ENCODE measurements around the gene NOXRED1. TPM values are rescaled to one million over a fixed set of nuclear protein-coding genes. Genes with fewer than 3 reads are reported as not detected.
A peak's percentile ranks its signal among the peaks of the same experiment; 100 is the strongest.

NOXRED1 gene
- total RNA-seq, 1 experiment from 2014 or later = 0.41 TPM

- H3K27ac Mint-ChIP-seq (ENCODE audit: unreplicated experiment) = peak overlapping the region; percentile 99
- no peaks in the 10 kb centered on the region for H3K9me3 Mint-ChIP-seq (ENCODE audit: unreplicated experiment)
- H3K36me3 ChIP-seq (ENCODE audit: control insufficient read depth, insufficient read depth, low read length) = no peaks in the 10 kb centered on the region
- BruUV-seq (replicated peaks) = no TSS peak
- no peak for TF ChIP-seq CTCF (IDR thresholded peaks at IDR 0.05; ENCODE audit: insufficient read depth in 1 of 2, low read depth in 1 of 2, low read length in 1 of 2, severe bottlenecking in 1 of 2, unreplicated experiment in 1 of 2)
- H3K36me3 Mint-ChIP-seq (ENCODE audit: insufficient read depth, unreplicated experiment) = peaks cover 48% of the 10 kb centered on the region
- no peaks in the 10 kb centered on the region for H3K27me3 Mint-ChIP-seq (ENCODE audit: insufficient read depth, unreplicated experiment)
- peak overlapping the region; percentile 98 for H3K4me3 Mint-ChIP-seq (ENCODE audit: unreplicated experiment)
- no peaks in the 10 kb centered on the region for H3K9me3 ChIP-seq
- peak overlapping the region; percentile 65 for H3K4me3 ChIP-seq (ENCODE audit: low read depth, low read length)
- no peak for DNase-seq
- ChIA-PET POLR2A (interaction anchor here (0.5 to 1.0 kb wide), 3 partner anchors 61 to 121 kb away, joined by 3 to 4 read pairs (median 4); partner anchors contain the start of genes SAMD15 and TMED8), CTCF (interaction anchor here (0.7 kb wide), 2 partner anchors 244 to 305 kb away, joined by 3 to 4 read pairs; no protein-coding TSS in a partner anchor)
- no peaks in the 10 kb centered on the region for H3K27me3 ChIP-seq (replicated peaks; ENCODE audit: control insufficient read depth, insufficient read depth, low read length)
- H3K4me1 Mint-ChIP-seq (ENCODE audit: low read depth, unreplicated experiment) = peaks cover 10% of the 10 kb centered on the region
- intact Hi-C loops (cut with micrococcal nuclease; ENCODE audit: unreplicated experiment) = loop anchor here (1.0 to 5.0 kb wide), 4 partner anchors 41 to 160 kb away; partner anchors contain the start of genes GSTZ1, ISM2, POMT2 and SAMD15
- H3K4me1 ChIP-seq = 0 out of 2 replicates have a peak, but pooled peaks cover 3% of the 10 kb centered on the region
Observed at GRCh38 chr14:77457115-77457521, 33.8 kb upstream of the NOXRED1 start.

- Mint-ChIP-seq H3K27ac (ENCODE audit: unreplicated experiment) (peak overlapping the region; percentile 99), H3K27me3 (ENCODE audit: insufficient read depth, unreplicated experiment) (no peaks in the 10 kb centered on the region), H3K4me3 (ENCODE audit: unreplicated experiment) (peak overlapping the region; percentile 98), H3K9me3 (ENCODE audit: unreplicated experiment) (no peaks in the 10 kb centered on the region), H3K4me1 (ENCODE audit: low read depth, unreplicated experiment) (peaks cover 10% of the 10 kb centered on the region), H3K36me3 (ENCODE audit: insufficient read depth, unreplicated experiment) (peaks cover 38% of the 10 kb centered on the region)
- no TSS peak for BruUV-seq (replicated peaks)
- no peaks in the 10 kb centered on the region for H3K36me3 ChIP-seq (ENCODE audit: control insufficient read depth, insufficient read depth, low read length)
- 0 out of 2 replicates have a peak, but pooled peaks cover 3% of the 10 kb centered on the region for H3K4me1 ChIP-seq
- no peaks in the 10 kb centered on the region for H3K27me3 ChIP-seq (replicated peaks; ENCODE audit: control insufficient read depth, insufficient read depth, low read length)
- ChIA-PET CTCF (no interaction called here), POLR2A (no interaction called here)
- no peak for DNase-seq
- no peak for TF ChIP-seq CTCF (IDR thresholded peaks at IDR 0.05; ENCODE audit: insufficient read depth in 1 of 2, low read depth in 1 of 2, low read length in 1 of 2, severe bottlenecking in 1 of 2, unreplicated experiment in 1 of 2)
- intact Hi-C loops (cut with micrococcal nuclease; ENCODE audit: unreplicated experiment) = loop anchor here (2.0 to 5.0 kb wide), 3 partner anchors 79 to 161 kb away; partner anchors contain the start of genes GSTZ1, POMT2, SAMD15 and SPTLC2
- peak overlapping the region; percentile 65 for H3K4me3 ChIP-seq (ENCODE audit: low read depth, low read length)
- H3K9me3 ChIP-seq = no peaks in the 10 kb centered on the region
Observed at GRCh38 chr14:77455966-77456640, 32.8 kb upstream of the NOXRED1 start.

- H3K9me3 ChIP-seq = no peaks in the 10 kb centered on the region
- DNase-seq = no peak
- H3K4me3 ChIP-seq (ENCODE audit: low read depth, low read length) = no peak overlapping the region
- no TSS peak for BruUV-seq (replicated peaks)
- ChIA-PET POLR2A (no interaction called here), CTCF (no interaction called here)
- no peaks in the 10 kb centered on the region; the same call in 1 of the 2 replicates for H3K36me3 ChIP-seq (ENCODE audit: control insufficient read depth, insufficient read depth, low read length)
- H3K4me1 ChIP-seq = no peaks in the 10 kb centered on the region
- H3K27me3 Mint-ChIP-seq (ENCODE audit: insufficient read depth, unreplicated experiment) = no peaks in the 10 kb centered on the region
- no peak overlapping the region for H3K27ac Mint-ChIP-seq (ENCODE audit: unreplicated experiment)
- H3K4me3 Mint-ChIP-seq (ENCODE audit: unreplicated experiment) = no peak overlapping the region
- no peaks in the 10 kb centered on the region for H3K4me1 Mint-ChIP-seq (ENCODE audit: low read depth, unreplicated experiment)
- H3K9me3 Mint-ChIP-seq (ENCODE audit: unreplicated experiment) = no peaks in the 10 kb centered on the region
- H3K27me3 ChIP-seq (replicated peaks; ENCODE audit: control insufficient read depth, insufficient read depth, low read length) = no peaks in the 10 kb centered on the region
- TF ChIP-seq CTCF (IDR thresholded peaks at IDR 0.05; ENCODE audit: insufficient read depth in 1 of 2, low read depth in 1 of 2, low read length in 1 of 2, severe bottlenecking in 1 of 2, unreplicated experiment in 1 of 2) = no peak
- peaks cover 11% of the 10 kb centered on the region for H3K36me3 Mint-ChIP-seq (ENCODE audit: insufficient read depth, unreplicated experiment)
- intact Hi-C loops (cut with micrococcal nuclease; ENCODE audit: unreplicated experiment) = no loop called here
Observed at GRCh38 chr14:77442196-77442595, 18.9 kb upstream of the NOXRED1 start.

Measured in Caco-2 (cell line).